ENCODE results near the gene DTNA.

DNA sequence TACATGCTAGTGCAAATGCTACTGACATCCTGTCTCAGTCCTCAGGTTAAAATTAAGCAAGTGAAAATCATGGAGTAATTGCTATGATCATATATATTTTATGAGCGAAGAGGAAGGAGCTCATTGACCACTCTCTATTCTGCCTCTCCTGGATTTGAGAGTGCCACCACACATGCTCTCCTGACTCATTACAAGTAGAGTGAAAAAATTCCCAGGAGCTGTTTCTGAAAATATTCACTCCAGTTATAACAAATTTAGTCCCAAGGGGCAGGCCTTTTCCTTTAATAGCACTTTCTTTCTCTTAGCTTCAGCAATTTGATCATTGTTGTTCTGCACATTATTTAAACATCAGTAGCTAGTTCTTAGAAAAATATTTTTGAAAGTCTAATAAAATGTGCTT, 176.1 kb downstream of the DTNA start:
- no peak for TF ChIP-seq CTCF (IDR thresholded peaks at IDR 0.05)
- no peak for TF ChIP-seq POLR2AphosphoS5 (IDR thresholded peaks at IDR 0.05; ENCODE audit: insufficient read depth in 1 of 2, low read depth in 1 of 2)

Data from vagina (tissue), 2 donors.